ENCODE results near the gene BCAP29. TPM values are rescaled to one million over a fixed set of nuclear protein-coding genes. Genes with fewer than 3 reads are reported as not detected.

The BCAP29 gene
- total and polyA plus RNA-seq, 2 of the 8 experiments (the other 6 are each of a cell fraction or from before 2014, with no cell fraction given), result 6.8 to 18.1 TPM

DNA sequence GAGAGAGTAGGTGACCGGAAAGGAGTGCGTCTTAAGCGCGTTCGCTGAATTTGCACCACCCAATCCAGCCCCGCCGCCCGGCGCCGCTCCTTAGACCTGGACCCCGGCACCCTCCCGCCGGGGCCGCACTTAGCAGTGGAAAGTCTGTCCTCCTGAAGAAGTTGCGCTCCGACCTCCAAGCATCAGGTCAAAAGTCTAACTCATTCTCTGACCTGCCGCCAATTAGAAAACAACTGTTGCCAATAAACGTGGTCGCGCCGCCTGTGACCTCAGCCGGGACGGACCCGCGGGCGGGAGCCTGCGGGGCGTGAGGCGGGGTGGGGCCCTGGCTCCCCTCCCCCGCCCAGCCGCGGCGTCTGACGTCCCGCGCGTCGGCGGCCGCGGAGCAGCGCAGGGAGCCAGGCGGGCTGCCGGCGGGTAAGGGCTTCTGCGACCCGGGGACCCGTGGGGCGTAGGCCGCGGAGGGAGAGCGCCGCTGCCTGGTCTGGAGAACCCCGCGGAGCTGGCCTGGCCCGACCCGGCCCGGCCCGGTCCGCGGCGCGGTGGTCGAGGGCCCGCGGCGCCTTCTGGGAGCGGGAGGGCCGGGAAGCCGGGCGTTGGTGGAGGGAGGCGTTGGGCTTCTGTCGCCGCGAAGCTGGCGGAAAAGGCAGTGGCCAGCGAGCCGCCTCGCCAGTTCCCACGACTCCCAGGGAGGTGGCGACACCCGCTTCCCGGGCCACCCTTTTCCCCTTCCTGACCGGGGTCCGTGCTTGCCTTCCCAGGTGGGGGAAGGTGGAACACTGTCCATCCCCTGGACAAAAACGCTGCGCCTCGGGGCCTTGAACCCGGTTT, at the start of gene BCAP29 (continued):
- TF ChIP-seq SUZ12 (IDR thresholded peaks at IDR 0.05; ENCODE audit: low read length) (no peak), POU5F1 (IDR thresholded peaks at IDR 0.05; ENCODE audit: low read depth, low read length) (no peak), HDAC6 (IDR thresholded peaks at IDR 0.05; ENCODE audit: low read depth, low read length) (no peak), NRF1 (IDR thresholded peaks at IDR 0.05; ENCODE audit: low read depth, low read length) (no peak), SP1 (IDR thresholded peaks at IDR 0.05; ENCODE audit: low read depth, low read length) (no peak), RAD21 (IDR thresholded peaks at IDR 0.05 in 1 of 2, conservative IDR thresholded peaks at IDR 0.05 in 1 of 2; ENCODE audit: low read depth in 2 of 2, low read length in 2 of 2) (peak; percentile 32 to 38; a peak in 3 of 4 replicates), CREB1 (IDR thresholded peaks at IDR 0.05) (peak; percentile 88), TEAD4 (IDR thresholded peaks at IDR 0.05; ENCODE audit: low read depth, low read length) (no peak), BRCA1 (IDR thresholded peaks at IDR 0.05; ENCODE audit: low read depth, low read length) (no peak), FOSL1 (IDR thresholded peaks at IDR 0.05; ENCODE audit: insufficient read depth, low read depth, low read length) (no peak), SIX5 (IDR thresholded peaks at IDR 0.05; ENCODE audit: low read depth, low read length) (no peak), KDM4A (IDR thresholded peaks at IDR 0.05; ENCODE audit: low read depth, low read length, severe bottlenecking) (peak; percentile 88), GTF2F1 (IDR thresholded peaks at IDR 0.05; ENCODE audit: borderline replicate concordance, low read depth, low read length) (peak; percentile 72; the same call in 1 of the 2 replicates), KDM1A (IDR thresholded peaks at IDR 0.05; ENCODE audit: borderline replicate concordance, low read length) (no peak), PHF8 (conservative IDR thresholded peaks at IDR 0.05; ENCODE audit: low read depth, low read length) (peak; percentile 88), TAF7 (optimal IDR thresholded peaks at IDR 0.05; ENCODE audit: borderline replicate concordance, low read depth, low read length) (peak; percentile 28), ZNF274 (IDR thresholded peaks at IDR 0.05; ENCODE audit: borderline replicate concordance, extremely low read depth, low read length) (no peak), EP300 (IDR thresholded peaks at IDR 0.05; ENCODE audit: borderline replicate concordance in 1 of 2, low read depth in 2 of 2, low read length in 2 of 2) (0 out of 3 replicates have a peak, but pooled peaks of 1 of the 2 experiments have one; percentile 20), BACH1 (IDR thresholded peaks at IDR 0.05; ENCODE audit: low read length) (peak; percentile 37; the same call in 1 of the 2 replicates)
- TF ChIP-seq, protein P1, sequence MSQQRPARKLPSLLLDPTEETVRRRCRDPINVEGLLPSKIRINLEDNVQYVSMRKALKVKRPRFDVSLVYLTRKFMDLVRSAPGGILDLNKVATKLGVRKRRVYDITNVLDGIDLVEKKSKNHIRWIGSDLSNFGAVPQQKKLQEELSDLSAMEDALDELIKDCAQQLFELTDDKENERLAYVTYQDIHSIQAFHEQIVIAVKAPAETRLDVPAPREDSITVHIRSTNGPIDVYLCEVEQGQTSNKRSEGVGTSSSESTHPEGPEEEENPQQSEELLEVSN (IDR thresholded peaks at IDR 0.05), result 0 out of 2 replicates have a peak, but pooled peaks have one; percentile 17
- TF ChIP-seq, protein P2, sequence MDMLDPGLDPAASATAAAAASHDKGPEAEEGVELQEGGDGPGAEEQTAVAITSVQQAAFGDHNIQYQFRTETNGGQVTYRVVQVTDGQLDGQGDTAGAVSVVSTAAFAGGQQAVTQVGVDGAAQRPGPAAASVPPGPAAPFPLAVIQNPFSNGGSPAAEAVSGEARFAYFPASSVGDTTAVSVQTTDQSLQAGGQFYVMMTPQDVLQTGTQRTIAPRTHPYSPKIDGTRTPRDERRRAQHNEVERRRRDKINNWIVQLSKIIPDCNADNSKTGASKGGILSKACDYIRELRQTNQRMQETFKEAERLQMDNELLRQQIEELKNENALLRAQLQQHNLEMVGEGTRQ (IDR thresholded peaks at IDR 0.05; ENCODE audit: low read length), result no peak

All from H1 (cell line).